Stimulated activated CD8-positive, alpha-beta memory T cell treated with anti-CD3 and anti-CD28 coated beads, Interleukin-12 subunit alpha, Interleukin-12 subunit beta, amount 100 ng/mL, for 1 hour (primary cell): ENCODE data around the gene BRIX1.

ENCODE experiments used
- DNase-seq: peaks from one replicate; pipeline ENCODE4 v3.0.0-alpha.2; 2020; ENCODE audit warnings: low read depth

The BRIX1 gene

GRCh38 chr5:34915139-34915855, at the start of gene BRIX1, which contains the start of gene RAD1:
TSS of gene BRIX1 (plus strand) at chr5:34915711. CDS start at chr5:34915739, 28 bp downstream.
TSS of gene RAD1 (minus strand) at chr5:34915504. CDS start at chr5:34914892, 612 bp downstream.
- peak; percentile 86 for DNase-seq

DNA sequence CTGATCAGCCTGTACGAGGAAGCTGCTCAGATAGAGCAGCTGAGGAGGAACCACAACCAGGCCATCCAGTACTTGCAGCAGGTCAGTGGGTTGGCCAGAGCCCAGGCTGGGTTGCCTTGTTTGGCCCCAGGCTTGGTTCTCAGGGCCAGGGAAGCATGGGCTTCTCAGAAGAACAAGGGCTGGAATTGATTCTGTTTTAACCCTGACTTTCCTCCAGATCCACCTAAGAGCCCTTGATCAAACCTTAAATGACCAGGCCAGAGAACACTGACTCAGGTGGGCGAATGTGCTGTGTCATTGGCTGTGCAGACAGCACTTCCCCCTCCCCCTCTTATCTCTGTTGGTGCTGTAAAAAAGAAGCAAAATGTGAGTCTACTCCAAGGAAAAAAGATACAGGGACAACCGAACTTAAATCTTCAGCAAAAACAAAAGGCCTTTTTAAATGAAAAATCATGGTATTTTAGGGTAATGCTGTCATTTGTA, 48.5 kb upstream of the BRIX1 start:
- DNase-seq = no peak

- no peak for DNase-seq
Observed at GRCh38 chr5:34867660-34868059, 47.9 kb upstream of the BRIX1 start.

- DNase-seq = no peak
Observed at GRCh38 chr5:34868791-34869190, 46.7 kb upstream of the BRIX1 start.

GRCh38 chr5:34869256-34869655, 46.3 kb upstream of the BRIX1 start:
- DNase-seq = no peak

- no peak for DNase-seq
Observed at GRCh38 chr5:34870382-34870781, 45.1 kb upstream of the BRIX1 start.

DNA sequence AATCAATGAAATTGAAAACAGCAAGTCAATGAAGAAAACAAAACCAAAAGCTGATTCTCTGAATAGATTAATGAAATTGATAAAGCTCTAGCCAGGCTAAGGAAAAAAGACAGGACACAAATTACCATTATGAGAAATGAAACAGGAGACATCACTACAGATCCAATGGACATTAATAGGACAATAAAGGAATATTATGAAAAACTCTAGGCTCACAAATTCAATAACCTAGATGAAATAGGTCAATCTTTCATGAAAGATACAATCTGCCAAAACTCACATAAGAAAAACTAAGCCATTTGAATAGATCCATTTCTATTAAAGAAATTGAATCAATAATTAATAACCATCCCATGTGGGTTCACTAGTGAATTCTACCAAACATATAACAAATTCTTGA, 39.2 kb upstream of the BRIX1 start:
- DNase-seq = no peak

DNA sequence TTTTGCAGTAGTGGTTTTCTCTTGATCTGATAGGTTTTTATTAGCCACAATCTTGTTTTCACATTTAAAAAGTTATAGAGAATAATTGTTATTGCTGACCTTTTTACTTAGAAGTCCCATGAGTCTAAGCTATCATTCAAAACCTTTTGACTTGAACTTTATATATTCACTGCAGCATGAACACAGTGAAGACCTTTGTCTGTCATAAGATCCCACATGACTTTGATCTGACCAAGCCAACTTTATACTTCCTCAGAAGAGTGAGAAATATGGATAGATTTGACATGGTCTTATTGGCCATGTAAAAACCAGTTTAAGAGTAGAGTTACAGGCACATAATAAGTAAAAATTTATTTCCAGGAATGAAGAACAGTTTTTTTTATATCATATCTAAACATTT, 34.3 kb upstream of the BRIX1 start:
- DNase-seq = no peak

DNA sequence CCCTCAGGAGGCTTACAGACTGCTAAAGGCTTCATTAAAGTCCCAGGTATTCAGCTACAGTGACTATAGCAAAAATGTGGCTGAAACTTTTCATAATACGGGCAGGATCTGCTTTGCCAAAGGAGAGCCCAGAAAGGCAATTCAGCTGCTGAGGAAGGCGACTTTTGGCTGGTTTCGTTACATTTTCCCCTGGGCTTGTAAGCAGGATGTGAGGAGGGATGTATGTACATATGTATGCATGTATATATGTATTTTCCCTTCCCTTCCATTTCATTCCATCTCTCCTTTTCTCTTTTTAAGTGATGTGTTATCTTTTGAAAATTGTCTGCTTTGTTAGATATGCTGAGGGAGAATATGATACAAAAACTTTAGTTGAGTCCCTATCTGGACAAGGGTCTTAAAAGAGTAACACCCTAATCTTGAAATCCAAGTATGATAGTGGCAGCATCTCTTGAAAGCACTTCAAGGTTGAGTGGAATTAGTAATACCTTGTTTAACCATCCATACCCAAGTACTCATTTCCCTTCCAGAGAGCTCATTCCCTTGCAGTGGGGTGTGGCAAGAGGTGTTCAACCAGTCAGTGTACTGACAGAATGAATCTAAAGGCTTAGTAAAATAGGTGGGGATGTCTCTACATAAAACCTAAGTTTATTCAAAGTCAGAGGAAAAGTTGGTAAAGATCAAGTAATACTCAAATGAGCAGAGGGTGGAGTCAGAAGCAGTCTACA, 29.0 kb upstream of the BRIX1 start:
- no peak for DNase-seq

GRCh38 chr5:34889394-34889793, 26.1 kb upstream of the BRIX1 start:
- DNase-seq = no peak

- DNase-seq = no peak
Observed at GRCh38 chr5:34891981-34892380, 23.5 kb upstream of the BRIX1 start.

GRCh38 chr5:34892414-34892813, 23.1 kb upstream of the BRIX1 start:
- DNase-seq = no peak

- no peak for DNase-seq
Observed at GRCh38 chr5:34894716-34895115, 20.8 kb upstream of the BRIX1 start.

- DNase-seq = no peak
Observed at GRCh38 chr5:34895641-34896419, 19.7 kb upstream of the BRIX1 start.

GRCh38 chr5:34897646-34898045, 17.9 kb upstream of the BRIX1 start:
- DNase-seq = no peak

GRCh38 chr5:34898258-34898895, 17.1 kb upstream of the BRIX1 start:
- DNase-seq = peak; percentile 44

- no peak for DNase-seq
Observed at GRCh38 chr5:34899066-34899465, 16.4 kb upstream of the BRIX1 start.

DNA sequence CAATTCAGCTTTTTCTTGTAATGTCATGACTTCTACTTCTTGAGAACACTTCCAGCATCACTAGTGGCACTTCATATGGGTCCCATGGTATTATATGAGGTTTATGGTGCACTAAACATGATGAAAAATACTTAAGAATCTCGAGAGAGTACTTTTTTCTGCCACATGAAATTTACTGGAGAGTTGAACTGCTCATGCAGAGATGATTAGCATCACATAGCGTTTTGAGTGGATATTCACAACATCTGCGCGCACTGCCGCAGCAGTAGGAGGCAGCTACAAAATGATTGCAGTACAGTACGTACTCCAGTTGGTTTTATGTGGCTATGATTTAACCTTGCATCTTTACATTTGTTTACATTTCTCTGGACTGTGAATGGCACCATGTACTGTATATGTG, 14.9 kb upstream of the BRIX1 start:
- DNase-seq = no peak

DNA sequence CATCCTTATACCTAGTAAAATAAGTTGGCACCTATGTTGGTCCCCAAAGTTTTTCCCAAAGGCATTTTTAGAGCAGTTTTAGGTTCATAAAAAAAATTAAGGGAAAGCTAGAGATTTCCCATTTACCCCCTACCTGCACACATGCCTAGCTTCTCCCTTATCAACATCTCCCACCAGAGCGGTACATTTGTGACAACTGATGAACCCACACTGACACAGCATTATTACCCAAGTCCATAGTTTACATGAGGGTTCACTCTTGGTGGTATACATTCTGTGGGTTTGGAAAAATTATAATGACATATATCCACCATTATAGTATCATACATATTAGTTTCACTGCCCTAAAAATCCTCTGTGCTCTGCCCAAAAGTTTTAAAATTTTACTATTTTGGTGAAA, 12.3 kb upstream of the BRIX1 start:
- DNase-seq = no peak

DNA sequence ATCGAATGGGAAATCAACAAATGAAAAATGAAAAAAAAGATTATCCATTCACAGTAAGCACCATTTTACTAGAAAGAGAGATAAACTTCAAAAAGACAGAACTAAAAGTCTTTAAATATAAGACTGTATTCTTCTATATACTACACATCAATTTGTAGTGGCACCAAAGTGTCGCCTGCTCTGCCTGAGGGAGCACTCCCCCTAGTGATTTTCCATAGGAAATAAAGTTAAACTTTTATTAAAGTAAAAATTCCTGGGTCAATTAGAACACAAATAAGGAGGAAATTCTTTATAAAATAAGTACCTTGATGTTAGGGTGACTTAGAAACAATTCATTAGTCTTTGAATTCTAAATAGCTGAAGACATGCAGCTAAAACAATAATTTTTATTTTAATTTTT, 9.9 kb upstream of the BRIX1 start:
- no peak for DNase-seq

GRCh38 chr5:34913072-34913471, 2.4 kb upstream of the BRIX1 start:
- DNase-seq = no peak

- no peak for DNase-seq
Observed at GRCh38 chr5:34914671-34915138, 806 bp upstream of the BRIX1 start.
